Measurements from ENCODE around the gene MAGED2. TPM values are rescaled to one million over a fixed set of nuclear protein-coding genes. Genes with fewer than 3 reads are reported as not detected.

Gene MAGED2
- total RNA-seq, 4 donors from 2014 or later, result 32.9 to 215 (median 67.4) TPM

DNA sequence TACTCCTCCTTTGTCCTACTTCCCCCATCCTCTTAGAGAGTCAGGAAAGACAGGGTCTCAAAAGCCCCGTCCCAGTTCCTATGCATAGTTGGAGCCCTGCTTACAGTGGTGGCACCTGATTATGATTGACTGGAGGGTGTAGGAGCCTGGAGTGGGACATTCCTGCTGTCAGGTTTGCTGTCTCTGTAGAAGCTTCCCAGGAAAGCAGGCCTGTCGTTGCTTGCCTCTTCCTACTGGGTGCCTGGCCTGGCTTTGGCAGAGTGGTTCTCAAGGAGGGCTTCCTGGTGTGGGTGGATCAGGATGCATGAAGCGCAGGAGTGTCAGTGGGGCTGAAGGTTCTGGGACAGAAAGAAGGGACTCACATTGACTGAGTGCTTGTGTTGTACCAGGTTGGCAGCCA is 4.8 kb downstream of the MAGED2 start:
- in situ Hi-C loops (cut with MboI; ENCODE audit: low pct_ligation_motif_present in 1 of 4, low pct_unique_long_range_greater_than_20kb in 1 of 4, low sequenced_read_pairs in 3 of 4) (loop anchor here in 2 of 4 donors (25.0 kb wide), 2 partner anchors 175 to 375 kb away; partner anchors contain the start of gene TSR2 (in 1 of the 2)), intact Hi-C loops (cut with DNase I; ENCODE audit: low total_unique reads) (loop anchor here (5.0 kb wide), 1 partner anchor 170 kb away; no protein-coding TSS in a partner anchor)
- no peak for DNase-seq
- no peaks in the 10 kb centered on the region for H3K27me3 ChIP-seq
- H3K36me3 ChIP-seq, result no peaks in the 10 kb centered on the region
- H3K9me3 ChIP-seq, result no peaks in the 10 kb centered on the region
- no peak overlapping the region for H3K27ac ChIP-seq
- WGBS, 2 donors (ENCODE audit: low coverage in 1 of 2), result 67% methylated on average over 3 of the region's 3 CpGs; no CpG with 5 or more reads in 1 of the 2 donors
- TF ChIP-seq EP300 (IDR thresholded peaks at IDR 0.05; ENCODE audit: low read depth) (no peak), POLR2AphosphoS5 (IDR thresholded peaks at IDR 0.05) (no peak)
- TF ChIP-seq, protein P1, sequence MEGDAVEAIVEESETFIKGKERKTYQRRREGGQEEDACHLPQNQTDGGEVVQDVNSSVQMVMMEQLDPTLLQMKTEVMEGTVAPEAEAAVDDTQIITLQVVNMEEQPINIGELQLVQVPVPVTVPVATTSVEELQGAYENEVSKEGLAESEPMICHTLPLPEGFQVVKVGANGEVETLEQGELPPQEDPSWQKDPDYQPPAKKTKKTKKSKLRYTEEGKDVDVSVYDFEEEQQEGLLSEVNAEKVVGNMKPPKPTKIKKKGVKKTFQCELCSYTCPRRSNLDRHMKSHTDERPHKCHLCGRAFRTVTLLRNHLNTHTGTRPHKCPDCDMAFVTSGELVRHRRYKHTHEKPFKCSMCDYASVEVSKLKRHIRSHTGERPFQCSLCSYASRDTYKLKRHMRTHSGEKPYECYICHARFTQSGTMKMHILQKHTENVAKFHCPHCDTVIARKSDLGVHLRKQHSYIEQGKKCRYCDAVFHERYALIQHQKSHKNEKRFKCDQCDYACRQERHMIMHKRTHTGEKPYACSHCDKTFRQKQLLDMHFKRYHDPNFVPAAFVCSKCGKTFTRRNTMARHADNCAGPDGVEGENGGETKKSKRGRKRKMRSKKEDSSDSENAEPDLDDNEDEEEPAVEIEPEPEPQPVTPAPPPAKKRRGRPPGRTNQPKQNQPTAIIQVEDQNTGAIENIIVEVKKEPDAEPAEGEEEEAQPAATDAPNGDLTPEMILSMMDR (IDR thresholded peaks at IDR 0.05), result no peak
- H3K4me3 ChIP-seq, result no peak overlapping the region
- peaks cover 3 to 12% (median 8%) of the 10 kb centered on the region in 4 donors for H3K4me1 ChIP-seq

DNA sequence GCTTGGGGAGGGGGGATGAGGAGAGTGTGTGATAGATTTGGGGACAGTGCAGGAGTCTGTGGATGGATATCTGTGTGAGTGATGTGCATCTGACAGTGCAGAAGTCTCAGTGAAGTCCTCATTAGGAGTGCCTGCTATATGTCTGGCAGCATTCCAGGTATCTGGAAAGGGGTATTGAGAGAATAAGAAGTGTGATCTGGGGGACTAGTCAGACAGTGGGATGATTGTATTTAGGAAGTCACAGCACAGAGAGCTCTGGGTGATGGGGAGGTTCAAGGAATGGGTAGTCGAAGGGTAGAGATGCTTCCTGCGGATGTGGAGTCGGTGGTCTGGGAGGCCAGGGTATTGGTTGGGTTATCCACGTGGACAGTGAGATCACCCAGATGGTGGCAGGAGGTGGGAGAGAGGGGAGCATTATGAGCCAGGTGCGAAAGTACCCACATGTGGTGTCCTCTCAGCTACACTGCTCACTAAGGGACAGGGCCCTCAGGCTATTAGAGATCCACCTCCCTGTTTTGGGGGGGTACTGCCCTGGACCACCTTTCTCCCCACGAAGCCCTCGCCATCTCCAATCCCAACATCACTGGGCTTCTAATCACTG is 9.8 kb downstream of the MAGED2 start:
- WGBS, 2 donors (ENCODE audit: low coverage in 1 of 2), result 82% methylated on average over 7 of the region's 7 CpGs; no CpG with 5 or more reads in 1 of the 2 donors
- intact Hi-C loops (cut with DNase I; ENCODE audit: low total_unique reads), result no loop called here

DNA sequence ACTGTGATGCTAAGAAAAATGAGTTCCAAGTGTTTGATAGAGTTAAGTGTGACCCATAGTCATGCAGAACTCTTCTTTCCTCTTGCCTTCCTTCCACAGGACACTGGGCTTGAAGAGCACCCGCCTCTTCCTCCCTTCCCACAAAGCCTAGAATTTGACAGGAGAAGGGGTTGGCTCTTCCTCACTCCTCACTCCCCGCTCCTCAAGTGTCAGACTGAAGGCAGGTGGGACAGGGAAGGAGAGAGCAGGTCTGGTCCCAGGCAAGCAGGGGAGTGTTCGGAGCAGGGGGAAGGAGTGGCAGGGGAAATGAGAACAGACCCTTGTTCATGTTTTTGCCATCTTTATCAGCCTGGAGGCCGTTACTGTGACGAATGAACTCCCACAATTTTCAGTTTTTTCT is 10.7 kb downstream of the MAGED2 start:
- Histone ChIP-seq H3K4me1 (no peaks in the 10 kb centered on the region), H3K27me3 (no peaks in the 10 kb centered on the region), H3K27ac (no peak overlapping the region), H3K36me3 (no peaks in the 10 kb centered on the region), H3K4me3 (no peak overlapping the region), H3K9me3 (no peaks in the 10 kb centered on the region)
- intact Hi-C loops (cut with DNase I; ENCODE audit: low total_unique reads), result no loop called here
- in situ Hi-C loops (cut with MboI; ENCODE audit: low pct_ligation_motif_present in 1 of 4, low pct_unique_long_range_greater_than_20kb in 1 of 4, low sequenced_read_pairs in 3 of 4), result loop anchor here in 2 of 4 donors (25.0 kb wide), 2 partner anchors 181 to 381 kb away; partner anchors contain the start of gene TSR2 (in 1 of the 2)
- TF ChIP-seq POLR2A (IDR thresholded peaks at IDR 0.05) (no peak), EP300 (IDR thresholded peaks at IDR 0.05; ENCODE audit: low read depth) (no peak), POLR2AphosphoS5 (IDR thresholded peaks at IDR 0.05) (no peak)
- TF ChIP-seq, protein P1 (IDR thresholded peaks at IDR 0.05), result no peak
- WGBS, 2 donors (ENCODE audit: low coverage in 1 of 2), result 64% methylated on average over 5 of the region's 5 CpGs; no CpG with 5 or more reads in 1 of the 2 donors
- DNase-seq, result no peak

More for the DNA sequence above, 9.8 kb downstream of the MAGED2 start:
- DNase-seq, result no peak
- Histone ChIP-seq H3K4me1 (no peaks in the 10 kb centered on the region), H3K27ac (no peak overlapping the region), H3K27me3 (no peaks in the 10 kb centered on the region), H3K36me3 (no peaks in the 10 kb centered on the region), H3K4me3 (no peak overlapping the region), H3K9me3 (no peaks in the 10 kb centered on the region)
- TF ChIP-seq, protein P1 (IDR thresholded peaks at IDR 0.05), result no peak
- TF ChIP-seq EP300 (IDR thresholded peaks at IDR 0.05; ENCODE audit: low read depth) (no peak), POLR2AphosphoS5 (IDR thresholded peaks at IDR 0.05) (no peak), POLR2A (IDR thresholded peaks at IDR 0.05) (no peak)
- in situ Hi-C loops (cut with MboI; ENCODE audit: low pct_ligation_motif_present in 1 of 4, low pct_unique_long_range_greater_than_20kb in 1 of 4, low sequenced_read_pairs in 3 of 4), result loop anchor here in 2 of 4 donors (25.0 kb wide), 2 partner anchors 180 to 380 kb away; partner anchors contain the start of gene TSR2 (in 1 of the 2)

DNA sequence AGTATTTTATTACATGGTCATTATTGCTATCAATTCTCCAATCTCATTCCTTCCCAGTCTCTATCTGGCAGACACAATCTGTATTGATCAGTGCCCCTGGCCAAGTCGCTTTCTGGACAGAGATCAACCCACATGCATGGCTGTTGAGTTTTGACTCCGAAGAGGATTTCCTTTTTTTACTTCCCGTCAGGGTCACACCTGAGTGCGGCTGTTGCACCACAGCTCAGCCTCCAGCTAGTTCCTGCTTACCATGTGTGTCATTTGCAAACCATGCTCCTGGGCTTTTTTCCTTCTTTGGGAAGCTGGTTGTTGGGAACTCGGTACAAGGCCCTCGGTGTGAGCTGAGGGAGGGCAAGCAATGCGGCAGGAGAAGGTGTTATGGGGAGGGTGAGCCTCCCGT is 11.7 kb downstream of the MAGED2 start:
- Histone ChIP-seq H3K4me1 (no peaks in the 10 kb centered on the region), H3K27me3 (no peaks in the 10 kb centered on the region), H3K9me3 (no peaks in the 10 kb centered on the region), H3K36me3 (no peaks in the 10 kb centered on the region), H3K4me3 (no peak overlapping the region), H3K27ac (no peak overlapping the region)
- intact Hi-C loops (cut with DNase I; ENCODE audit: low total_unique reads) (no loop called here), in situ Hi-C loops (cut with MboI; ENCODE audit: low pct_ligation_motif_present in 1 of 4, low pct_unique_long_range_greater_than_20kb in 1 of 4, low sequenced_read_pairs in 3 of 4) (loop anchor here in 2 of 4 donors (25.0 kb wide), 2 partner anchors 182 to 382 kb away; partner anchors contain the start of gene TSR2 (in 1 of the 2))
- DNase-seq, result no peak
- 80% methylated on average over 8 of the region's 8 CpGs; no CpG with 5 or more reads in 1 of the 2 donors for WGBS, 2 donors (ENCODE audit: low coverage in 1 of 2)
- TF ChIP-seq POLR2A (IDR thresholded peaks at IDR 0.05) (no peak), POLR2AphosphoS5 (IDR thresholded peaks at IDR 0.05) (no peak), EP300 (IDR thresholded peaks at IDR 0.05; ENCODE audit: low read depth) (no peak)
- TF ChIP-seq, protein P1 (IDR thresholded peaks at IDR 0.05), result no peak

All from transverse colon (tissue), 4 donors.